ENCODE measurements around the gene METTL27.

GRCh38 chr7:73829921-73830680, 12.2 kb downstream of the METTL27 start:
- TF ChIP-seq CTCF (conservative IDR thresholded peaks at IDR 0.05; ENCODE audit: low read length), result peak; percentile 23
- no peak for TF ChIP-seq EZH2phosphoT487 (IDR thresholded peaks at IDR 0.05; ENCODE audit: borderline replicate concordance)

Measured in Loucy (cell line).